SK-MEL-5 (cell line): ENCODE measurements around the gene IFT80. TPM values are rescaled to one million over a fixed set of nuclear protein-coding genes. Genes with fewer than 3 reads are reported as not detected.
A peak's percentile ranks its signal among the peaks of the same experiment; 100 is the strongest.
"Not testable (repeated sequence)": the region's sequence is repeated elsewhere in the genome, so short reads cannot be mapped to it uniquely, and the experiment has no call there.

ENCODE experiments used
- DNase-seq: peaks from one replicate; pipeline ENCODE4 v3.0.0-alpha.2; 2016; ENCODE audit warnings: low read depth, low spot score
- in situ Hi-C: cut with HindIII; loops from 2 replicates; pipeline ENCODE4 v1.10.0; 2016; ENCODE audit warnings: low sequenced_read_pairs, high pct_unique_total_duplicates, low pct_unique_long_range_greater_than_20kb
- total RNA-seq: library from RNA; depleted of rRNA; stranded (reverse); fragments of >200 nt; shearing (Covaris generic); gene quantifications from 2 replicates; pipeline ENCODE4 v1.2.3, GENCODE V29; 2014

Gene IFT80
- total RNA-seq, 1 experiment from 2014 or later, result 12.8 TPM

DNA sequence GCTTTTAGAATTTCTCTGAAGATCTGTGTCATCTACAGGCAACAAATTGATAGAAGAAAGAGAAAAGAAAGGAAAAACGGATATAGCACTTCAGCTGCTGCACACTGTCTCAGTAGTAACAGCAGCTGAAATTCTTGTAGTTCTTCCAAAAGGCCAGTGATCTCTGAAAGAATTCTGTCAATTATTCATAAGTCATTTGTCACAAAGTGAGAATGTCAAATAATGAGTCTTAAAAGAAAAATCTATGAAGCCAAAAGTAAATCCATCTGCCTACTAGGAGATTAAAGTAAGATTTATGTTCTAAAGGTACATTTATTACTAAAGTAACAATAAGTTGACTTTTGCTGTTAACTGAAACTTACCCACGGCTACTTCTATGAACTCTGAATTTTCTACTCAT lies 24.6 kb downstream of the IFT80 start:
- no peak for DNase-seq
- in situ Hi-C loops, result no loop called here

- in situ Hi-C loops, result no loop called here
- DNase-seq, result no peak
Observed at GRCh38 chr3:160373655-160374054, 25.4 kb downstream of the IFT80 start.

DNA sequence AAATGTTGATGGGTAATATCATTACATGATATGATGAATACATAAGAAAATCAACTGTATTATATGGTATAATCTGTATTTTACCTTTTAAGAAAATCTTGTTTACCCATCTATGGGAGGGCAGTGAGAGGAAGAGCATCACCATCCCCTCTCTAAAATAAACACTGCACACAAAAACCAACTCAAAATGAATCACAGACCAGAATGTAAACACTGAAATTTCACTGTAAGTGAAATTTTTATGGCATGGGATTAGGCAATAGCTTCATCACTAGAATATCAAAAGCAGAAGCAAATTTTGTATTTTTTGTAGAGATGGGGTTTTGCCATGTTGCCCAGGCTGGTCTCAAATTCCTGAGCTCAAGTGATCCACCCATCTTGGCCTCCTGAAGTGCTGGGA lies 26.2 kb downstream of the IFT80 start:
- DNase-seq, result no peak
- in situ Hi-C loops, result no loop called here

GRCh38 chr3:160370987-160371857 lies 27.8 kb downstream of the IFT80 start:
- in situ Hi-C loops, result no loop called here
- no peak for DNase-seq

- DNase-seq, result no peak
- in situ Hi-C loops, result no loop called here
Observed at GRCh38 chr3:160369784-160370183, 29.2 kb downstream of the IFT80 start.

DNA sequence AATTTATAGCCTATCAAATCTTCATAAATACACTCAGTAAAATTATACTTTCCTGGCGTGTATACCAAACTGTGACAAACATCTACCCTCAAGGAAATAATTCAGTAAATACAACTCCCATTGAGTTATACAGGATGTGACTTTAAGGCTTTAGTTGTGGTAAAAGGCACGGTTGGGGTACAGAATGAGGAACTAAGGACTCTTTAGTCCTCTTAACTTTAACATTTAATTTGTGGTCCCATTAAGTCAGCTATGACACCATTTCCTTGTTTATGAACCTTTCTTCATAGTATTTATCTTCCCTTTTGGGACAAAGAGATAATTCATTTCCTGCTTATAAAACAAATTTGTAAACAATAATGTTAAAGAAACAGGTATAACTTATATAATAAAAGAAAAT lies 30.2 kb downstream of the IFT80 start:
- in situ Hi-C loops, result no loop called here
- DNase-seq, result no peak

- DNase-seq, result no peak
- in situ Hi-C loops, result no loop called here
Observed at GRCh38 chr3:160365869-160366522, 33.0 kb downstream of the IFT80 start.

DNA sequence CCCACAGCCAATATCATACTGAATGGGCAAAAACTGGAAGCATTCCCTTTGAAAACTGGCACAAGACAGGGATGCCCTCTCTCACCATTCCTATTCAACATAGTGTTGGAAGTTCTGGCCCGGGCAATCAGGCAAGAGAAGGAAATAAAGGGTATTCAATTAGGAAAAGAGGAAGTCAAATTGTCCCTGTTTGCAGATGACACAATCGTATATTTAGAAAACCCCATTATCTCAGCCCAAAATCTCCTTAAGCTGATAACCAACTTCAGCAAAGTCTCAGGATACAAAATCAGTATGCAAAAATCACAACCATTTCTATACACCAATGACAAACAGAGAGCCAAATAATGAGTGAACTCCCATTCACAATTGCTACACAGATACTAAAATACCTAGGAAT lies 36.1 kb downstream of the IFT80 start:
- DNase-seq, in situ Hi-C loops: not testable (repeated sequence)

DNA sequence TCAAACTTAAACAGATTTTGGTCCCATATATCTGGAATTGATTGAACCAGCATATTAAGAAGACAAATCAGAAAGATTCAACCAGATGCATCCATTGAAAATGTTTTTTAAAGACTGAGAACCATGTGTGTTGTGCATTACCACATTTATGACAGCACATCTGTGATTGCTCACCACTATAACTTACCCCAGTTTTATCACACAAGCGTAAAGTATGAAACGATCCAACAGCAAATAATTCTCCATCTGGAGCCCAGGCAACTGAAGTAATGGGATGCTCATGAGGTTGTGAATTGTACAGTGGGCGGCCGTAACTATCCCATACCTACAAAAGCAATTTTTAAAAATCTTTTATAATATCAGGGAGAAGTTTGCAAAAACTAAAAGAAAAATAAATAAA lies 43.2 kb downstream of the IFT80 start:
- no peak for DNase-seq
- in situ Hi-C loops, result no loop called here

DNA sequence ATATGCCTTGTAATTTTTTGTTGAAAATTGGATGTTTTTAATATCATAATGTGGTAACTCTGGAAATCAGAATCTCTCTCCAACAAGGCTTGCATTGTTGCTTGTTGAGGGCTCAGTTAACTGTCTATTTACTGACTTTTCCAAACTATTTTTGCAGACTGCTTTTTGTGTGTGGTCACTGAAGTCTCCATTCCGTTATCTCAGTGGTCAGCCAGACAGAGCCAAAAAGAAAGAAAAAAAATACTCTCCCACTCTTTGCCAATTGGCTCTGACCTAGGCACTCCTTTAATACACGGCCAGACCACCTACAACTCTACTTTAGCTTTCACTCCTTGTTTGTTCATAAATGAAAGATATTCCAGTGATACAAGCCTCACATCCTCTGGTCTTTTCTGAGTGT lies 52.5 kb downstream of the IFT80 start:
- in situ Hi-C loops, result no loop called here
- no peak for DNase-seq

- in situ Hi-C loops, result no loop called here
- DNase-seq, result peak; percentile 44
Observed at GRCh38 chr3:160343132-160343531, 55.9 kb downstream of the IFT80 start.

- no peak for DNase-seq
- in situ Hi-C loops, result no loop called here
Observed at GRCh38 chr3:160340351-160340750, 58.7 kb downstream of the IFT80 start.

DNA sequence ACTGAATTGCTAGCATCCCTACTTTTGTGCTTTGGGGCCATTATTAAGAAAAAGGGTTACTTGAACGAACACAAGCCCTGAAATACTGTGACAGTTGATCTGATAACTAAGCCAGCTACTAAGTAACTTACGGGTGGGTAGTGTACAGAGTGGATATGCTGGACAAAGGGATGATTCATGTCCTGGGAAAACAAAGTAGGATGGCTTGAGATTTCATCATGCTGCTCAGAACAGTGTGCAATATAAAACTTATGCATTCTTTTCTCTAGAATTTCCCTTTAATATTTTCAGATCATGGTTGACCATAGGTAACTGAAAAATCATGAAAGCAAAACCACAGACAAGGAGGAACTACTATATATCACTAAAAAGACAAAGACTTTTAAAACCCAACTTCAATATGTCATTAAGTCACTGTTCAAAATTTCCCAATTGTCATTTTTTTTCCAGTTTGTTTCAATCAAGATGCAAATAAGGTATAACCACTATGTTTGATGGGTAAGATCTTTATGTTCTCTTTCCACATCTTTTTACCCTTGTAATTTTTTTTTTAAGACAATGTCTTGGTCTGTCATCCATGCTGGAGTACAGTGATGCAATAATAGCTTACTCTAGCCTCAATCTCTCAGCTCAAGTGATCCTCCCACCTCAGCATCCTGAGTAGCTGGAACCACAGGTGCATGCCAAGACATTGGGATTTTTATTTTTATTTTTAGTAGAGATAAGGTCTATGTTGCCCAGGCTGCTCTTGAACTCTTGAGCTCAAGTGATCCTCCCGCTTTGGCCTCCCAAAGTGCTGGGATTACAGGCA lies 67.7 kb downstream of the IFT80 start:
- in situ Hi-C loops, result no loop called here
- peak; percentile 33 for DNase-seq

DNA sequence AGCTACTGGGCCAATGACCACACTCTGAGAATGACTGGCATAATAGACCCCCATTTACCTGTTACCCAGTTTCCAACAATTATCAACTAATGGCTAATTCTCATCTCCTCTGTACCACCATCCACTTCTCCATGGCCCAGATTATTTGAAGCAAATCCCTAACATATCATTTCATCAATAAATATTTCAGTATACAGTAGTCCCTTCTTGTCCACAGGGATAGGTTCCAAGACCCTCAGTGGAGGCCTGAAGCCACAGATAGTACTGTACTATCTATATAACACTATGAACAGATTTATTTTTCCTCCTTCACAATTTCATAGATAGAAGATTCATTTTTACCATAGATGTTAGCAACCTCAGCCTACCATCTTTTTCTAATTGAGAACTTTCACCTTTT lies 68.3 kb downstream of the IFT80 start:
- no peak for DNase-seq
- in situ Hi-C loops, result no loop called here

DNA sequence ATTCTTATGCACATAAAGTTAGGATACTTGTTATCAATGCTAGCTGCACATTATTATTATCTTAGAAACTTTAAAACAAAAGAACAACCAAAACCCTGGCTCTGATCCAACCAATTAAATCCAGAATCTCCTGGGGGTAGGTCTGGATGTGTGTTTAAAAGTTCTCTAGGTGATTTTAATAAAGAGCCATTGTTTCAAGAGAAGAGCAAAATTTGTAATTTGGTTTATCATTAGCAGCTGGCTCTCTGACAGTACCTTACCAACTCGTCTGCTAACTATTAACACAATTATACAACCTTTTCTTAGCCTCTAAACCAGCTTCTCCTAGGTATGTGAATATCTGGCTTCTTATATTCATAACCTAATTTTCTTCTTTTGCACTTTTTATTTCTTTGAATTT lies 68.9 kb downstream of the IFT80 start:
- no peak for DNase-seq
- in situ Hi-C loops, result no loop called here

DNA sequence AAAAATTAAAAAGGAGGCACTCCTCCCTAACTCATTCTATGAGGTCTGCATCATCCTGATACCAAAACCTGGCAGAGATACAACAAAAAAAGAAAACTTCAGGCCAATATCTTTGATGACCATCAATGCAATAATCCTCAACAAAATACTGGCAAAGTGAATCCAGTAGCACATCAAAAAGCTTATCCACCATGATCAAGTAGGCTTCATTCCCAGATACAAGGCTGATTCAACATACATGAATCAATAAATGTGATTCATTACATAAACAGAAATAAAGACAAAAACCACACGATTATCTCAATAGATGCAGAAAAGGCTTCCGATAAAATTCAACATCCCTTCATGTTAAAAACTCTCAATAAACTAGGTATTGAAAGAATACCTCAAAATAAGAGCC lies 72.7 kb downstream of the IFT80 start:
- in situ Hi-C loops, result not testable (repeated sequence)

DNA sequence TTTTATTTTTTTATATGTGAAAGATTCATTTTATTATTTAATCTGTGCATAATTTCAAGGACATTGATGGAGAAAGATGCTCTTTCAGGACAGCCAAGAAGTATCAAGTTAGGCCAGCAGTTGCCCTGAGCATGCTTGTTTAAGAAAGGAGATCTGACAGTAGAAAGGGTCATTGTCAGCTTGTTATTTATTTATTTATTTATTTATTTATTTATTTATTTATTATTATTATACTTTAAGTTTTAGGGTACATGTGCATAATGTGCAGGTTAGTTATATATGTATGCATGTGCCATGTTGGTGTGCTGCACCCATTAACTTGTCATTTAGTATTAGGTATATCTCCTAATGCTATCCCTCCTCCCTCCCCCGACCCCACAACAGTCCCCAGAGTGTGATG lies 77.2 kb downstream of the IFT80 start:
- in situ Hi-C loops, DNase-seq: not testable (repeated sequence)

More for the DNA sequence above, 72.7 kb downstream of the IFT80 start:
- not testable (repeated sequence) for DNase-seq

- no peak for DNase-seq
- in situ Hi-C loops, result no loop called here
Observed at GRCh38 chr3:160319322-160319721, 79.7 kb downstream of the IFT80 start.
